Fibroblast of skin of right biceps (primary cell): Measurements from ENCODE around the gene IL17REL.

Experiments used
- DNase-seq: peaks from one replicate; pipeline ENCODE4 v3.0.0-alpha.2; 2013

Gene IL17REL

GRCh38 chr22:49966041-49966773 lies 46.4 kb downstream of the IL17REL start:
- no peak for DNase-seq

- DNase-seq = no peak
Measured at GRCh38 chr22:49965091-49966040, 47.2 kb downstream of the IL17REL start.

- no peak for DNase-seq
Measured at GRCh38 chr22:49964136-49965090, 48.2 kb downstream of the IL17REL start.

GRCh38 chr22:49963647-49964026 lies 48.9 kb downstream of the IL17REL start:
- DNase-seq = no peak

GRCh38 chr22:49962751-49963646 lies 49.6 kb downstream of the IL17REL start:
- no peak for DNase-seq

- peak; percentile 95 for DNase-seq
Measured at GRCh38 chr22:49962012-49962750, 50.4 kb downstream of the IL17REL start.

- peak; percentile 22 for DNase-seq
Measured at GRCh38 chr22:49961601-49962011, 51.0 kb downstream of the IL17REL start.

- DNase-seq = peak; percentile 47
Measured at GRCh38 chr22:49961005-49961600, 51.5 kb downstream of the IL17REL start.

GRCh38 chr22:49960159-49961004 lies 52.2 kb downstream of the IL17REL start, which contains the start of gene PIM3:
TSS of gene PIM3 (plus strand) at chr22:49960772. CDS start at chr22:49960948, 176 bp downstream.
- peak; percentile 98 for DNase-seq

- DNase-seq = peak; percentile 40
Measured at GRCh38 chr22:49959782-49960158, 52.8 kb downstream of the IL17REL start.

- DNase-seq = no peak
Measured at GRCh38 chr22:49958931-49959781, 53.4 kb downstream of the IL17REL start.

- DNase-seq = no peak
Measured at GRCh38 chr22:49958366-49958921, 54.1 kb downstream of the IL17REL start.

GRCh38 chr22:49957826-49958365 lies 54.7 kb downstream of the IL17REL start:
- DNase-seq = no peak

GRCh38 chr22:49956914-49957825 lies 55.4 kb downstream of the IL17REL start:
- no peak for DNase-seq

GRCh38 chr22:49956418-49956770 lies 56.2 kb downstream of the IL17REL start:
- DNase-seq = no peak

- DNase-seq = no peak
Measured at GRCh38 chr22:49955581-49956417, 56.8 kb downstream of the IL17REL start.
